KOPT-K1 (cell line): Measurements from ENCODE around the gene SCT.

Experiments
- H3K27ac ChIP-seq: fragments of 200-600 bp; sonication (generic); 2 replicates; pipeline ENCODE4 v1.5.1; 2016; ENCODE audit warnings: antibody characterized with exemption, mild to moderate bottlenecking, low read depth, low read length; ENCODE audit not compliant: poor library complexity, severe bottlenecking
- H3K36me3 ChIP-seq: fragments of 200-600 bp; sonication (generic); 2 replicates; pipeline ENCODE4 v1.5.1; 2017; ENCODE audit warnings: antibody characterized with exemption, mild to moderate bottlenecking, low read length, moderate library complexity; ENCODE audit not compliant: insufficient read depth
- H3K9me3 ChIP-seq: fragments of 200-600 bp; sonication (generic); 2 replicates; pipeline ENCODE4 v1.5.1; 2017; ENCODE audit warnings: antibody characterized with exemption, low read length, mild to moderate bottlenecking; ENCODE audit not compliant: insufficient read depth, poor library complexity, severe bottlenecking

SCT gene

DNA sequence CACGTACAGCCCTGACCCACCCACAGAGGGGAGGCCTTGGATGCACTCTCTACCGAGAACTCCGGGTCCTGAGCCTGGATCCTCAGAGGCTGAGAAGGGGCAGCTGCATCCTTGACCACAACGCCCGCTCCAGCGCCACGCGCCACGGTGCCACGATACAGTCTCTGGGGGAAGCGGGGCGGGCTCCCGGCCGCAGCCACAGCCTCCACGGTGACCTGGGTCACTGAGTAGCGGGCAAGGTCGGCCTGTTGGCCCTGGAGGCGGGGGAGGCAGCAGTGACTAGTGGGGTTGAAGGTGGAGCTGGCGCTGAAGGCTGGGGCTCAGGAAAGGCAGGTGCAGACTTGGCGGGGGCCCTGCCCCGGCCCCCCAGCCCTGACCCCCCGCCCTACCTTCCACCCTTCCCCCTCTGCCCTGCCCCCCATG lies 7.3 kb downstream of the SCT start:
- Histone ChIP-seq H3K9me3 (no peaks in the 10 kb centered on the region), H3K36me3 (peaks cover 18% of the 10 kb centered on the region; the same call in 1 of the 2 replicates), H3K27ac (no peak overlapping the region)

DNA sequence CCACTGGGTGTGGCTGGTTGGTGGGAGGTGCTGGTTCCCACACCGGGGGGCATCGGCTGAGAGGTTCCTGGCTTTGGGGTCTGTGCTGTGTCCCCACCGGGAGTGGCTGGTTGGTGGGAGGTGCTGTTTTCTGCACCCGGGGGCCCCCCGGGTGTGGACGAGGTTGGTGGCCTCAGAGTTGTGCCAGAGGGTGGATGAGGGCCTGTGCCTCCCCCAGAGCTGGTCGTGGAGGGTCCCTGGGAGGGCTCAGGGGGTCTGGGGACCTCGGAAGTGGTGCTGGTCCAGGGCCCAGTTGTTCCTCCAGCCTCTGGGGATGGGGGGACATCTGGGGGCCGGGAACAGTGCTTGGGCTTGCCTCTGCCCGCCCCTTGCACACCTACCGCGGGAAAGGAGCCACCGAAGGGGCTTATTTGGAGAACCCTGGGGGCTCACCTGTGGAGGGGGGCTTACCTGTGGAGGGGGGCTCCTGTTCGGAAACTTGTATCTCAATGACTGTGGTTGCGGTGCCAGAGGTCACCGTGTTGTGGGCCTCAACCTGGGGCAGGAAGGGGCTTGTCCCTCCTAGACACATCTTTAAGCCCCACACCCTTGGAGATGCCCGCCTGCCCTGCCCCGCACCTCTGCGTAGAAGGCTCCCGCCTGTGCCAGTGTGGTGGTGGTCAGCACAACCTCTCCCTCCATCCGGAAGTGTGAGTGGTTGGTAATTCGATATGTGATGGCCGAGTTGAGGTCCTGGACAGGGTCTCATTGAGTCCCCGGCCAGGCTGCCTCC lies 7.9 kb downstream of the SCT start:
- Histone ChIP-seq H3K9me3 (no peaks in the 10 kb centered on the region), H3K27ac (no peak overlapping the region), H3K36me3 (peaks cover 23% of the 10 kb centered on the region; the same call in 1 of the 2 replicates)

DNA sequence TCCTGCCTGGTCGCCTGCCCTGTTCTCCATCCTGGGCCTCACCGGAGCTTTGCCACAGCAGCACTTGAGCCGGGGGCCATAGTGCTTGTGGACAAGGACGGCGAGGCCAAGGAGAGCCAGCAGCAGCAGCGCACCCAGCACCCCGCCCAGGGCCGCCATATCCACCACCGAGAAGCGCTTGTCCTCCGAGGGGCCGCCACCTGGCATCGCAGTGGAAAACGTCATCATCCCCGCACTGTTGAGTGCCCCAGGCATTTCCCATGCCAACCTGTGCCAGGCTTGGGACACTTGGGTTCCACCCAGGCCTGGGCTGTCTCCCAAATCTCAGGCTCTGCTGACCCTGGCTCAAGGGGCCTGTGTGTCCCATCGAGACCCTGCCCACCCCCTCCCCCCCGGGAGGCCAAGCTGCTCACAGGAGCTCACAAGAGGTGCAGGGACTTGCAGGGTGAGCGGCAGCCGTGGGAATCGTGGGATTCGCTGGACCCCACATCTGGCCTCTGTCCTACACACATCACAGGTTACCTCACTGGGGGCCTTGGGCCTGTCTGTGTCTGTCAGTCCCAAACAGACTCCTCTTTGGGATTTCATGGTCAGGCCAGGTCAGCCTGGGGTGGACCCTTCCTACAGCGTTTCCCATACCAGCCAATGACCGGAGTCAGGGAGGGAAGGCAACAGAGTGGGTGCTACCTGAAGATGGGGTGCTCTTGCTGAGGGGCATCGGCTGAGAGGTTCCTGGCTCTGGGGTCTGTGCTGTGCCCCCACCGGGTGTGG lies 8.9 kb downstream of the SCT start:
- H3K27ac ChIP-seq, result no peak overlapping the region
- no peaks in the 10 kb centered on the region for H3K9me3 ChIP-seq
- H3K36me3 ChIP-seq, result peaks cover 27% of the 10 kb centered on the region; the same call in 1 of the 2 replicates

DNA sequence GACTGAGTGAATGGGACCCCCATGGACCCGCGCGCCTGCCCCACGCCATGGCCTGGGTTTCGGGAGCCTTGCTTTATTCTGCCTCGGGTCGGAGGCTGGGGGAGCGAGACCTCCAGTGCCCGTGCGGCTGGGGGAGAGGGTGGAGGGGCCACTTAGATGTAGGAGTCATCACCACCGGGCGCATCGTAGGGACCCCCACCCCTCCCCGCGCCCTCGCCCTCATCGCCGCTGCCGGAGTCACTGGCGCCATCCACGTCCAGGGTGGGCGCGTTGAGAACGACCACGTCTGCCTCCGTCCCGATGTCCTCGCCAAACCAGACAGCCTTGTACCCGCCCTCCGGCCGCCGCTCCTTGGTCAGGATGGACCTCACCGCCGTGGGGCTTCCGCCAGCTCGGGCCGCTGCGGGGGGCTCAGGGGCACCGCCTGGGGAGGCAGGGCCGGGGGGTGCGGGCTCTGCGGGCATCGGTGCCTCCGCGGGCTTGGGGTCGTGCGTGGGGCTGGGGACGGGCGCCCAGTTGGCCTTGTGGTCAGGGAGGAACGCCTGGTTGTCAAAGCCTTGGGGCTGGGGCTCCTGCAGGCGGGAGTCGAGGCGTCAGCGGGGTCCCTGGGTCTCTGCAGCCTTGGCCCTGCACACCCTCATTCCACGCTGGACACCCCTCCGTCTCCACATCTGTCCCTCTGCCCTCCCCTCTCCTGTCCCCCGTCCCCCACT lies 9.6 kb downstream of the SCT start:
- H3K9me3 ChIP-seq, result no peaks in the 10 kb centered on the region
- H3K36me3 ChIP-seq, result peaks cover 34% of the 10 kb centered on the region
- no peak overlapping the region for H3K27ac ChIP-seq

DNA sequence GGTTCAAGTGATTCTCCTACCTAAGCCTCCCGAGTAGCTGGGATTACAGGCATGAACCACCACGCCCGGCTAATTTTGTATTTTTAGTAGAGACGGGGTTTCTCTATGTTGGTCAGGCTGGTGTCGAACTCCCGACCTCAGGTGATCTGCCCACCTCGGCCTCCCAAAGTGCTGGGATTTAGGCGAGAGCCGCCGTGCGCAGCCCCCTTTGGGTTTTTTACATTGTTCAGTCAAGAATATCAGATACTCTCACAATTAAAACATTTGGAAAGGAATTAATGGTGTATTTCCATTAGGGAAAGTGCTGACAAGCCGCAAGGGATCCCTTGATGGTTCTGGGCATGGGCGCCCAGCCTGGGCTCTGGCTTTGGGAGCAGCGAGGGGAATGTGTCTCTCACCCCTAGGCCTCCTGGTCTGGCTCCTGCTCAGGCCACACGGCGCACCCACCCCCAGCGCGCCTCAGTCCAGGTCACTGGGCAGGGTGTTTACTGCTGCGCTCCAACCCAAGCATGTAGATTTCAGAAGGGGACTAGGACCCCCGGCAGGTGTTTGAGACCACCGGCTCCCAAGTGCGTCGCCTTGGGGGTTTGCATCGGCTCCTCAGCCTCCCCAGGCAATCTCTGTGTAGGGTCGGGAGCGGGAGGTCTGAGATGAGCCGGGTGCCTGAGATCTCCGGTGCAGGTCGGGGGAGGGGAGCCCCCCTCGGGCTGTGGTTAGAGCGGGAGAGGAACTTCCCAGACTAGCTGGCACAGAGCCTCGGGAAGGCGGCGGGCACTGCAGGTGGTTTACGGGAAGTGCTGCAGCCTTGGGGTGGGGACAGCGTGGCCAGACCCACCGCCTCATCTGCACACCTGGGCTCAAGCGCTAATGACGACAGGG lies 10.4 kb downstream of the SCT start:
- no peaks in the 10 kb centered on the region for H3K9me3 ChIP-seq
- peak overlapping the region; percentile 79 for H3K27ac ChIP-seq
- H3K36me3 ChIP-seq, result peaks cover 42% of the 10 kb centered on the region

DNA sequence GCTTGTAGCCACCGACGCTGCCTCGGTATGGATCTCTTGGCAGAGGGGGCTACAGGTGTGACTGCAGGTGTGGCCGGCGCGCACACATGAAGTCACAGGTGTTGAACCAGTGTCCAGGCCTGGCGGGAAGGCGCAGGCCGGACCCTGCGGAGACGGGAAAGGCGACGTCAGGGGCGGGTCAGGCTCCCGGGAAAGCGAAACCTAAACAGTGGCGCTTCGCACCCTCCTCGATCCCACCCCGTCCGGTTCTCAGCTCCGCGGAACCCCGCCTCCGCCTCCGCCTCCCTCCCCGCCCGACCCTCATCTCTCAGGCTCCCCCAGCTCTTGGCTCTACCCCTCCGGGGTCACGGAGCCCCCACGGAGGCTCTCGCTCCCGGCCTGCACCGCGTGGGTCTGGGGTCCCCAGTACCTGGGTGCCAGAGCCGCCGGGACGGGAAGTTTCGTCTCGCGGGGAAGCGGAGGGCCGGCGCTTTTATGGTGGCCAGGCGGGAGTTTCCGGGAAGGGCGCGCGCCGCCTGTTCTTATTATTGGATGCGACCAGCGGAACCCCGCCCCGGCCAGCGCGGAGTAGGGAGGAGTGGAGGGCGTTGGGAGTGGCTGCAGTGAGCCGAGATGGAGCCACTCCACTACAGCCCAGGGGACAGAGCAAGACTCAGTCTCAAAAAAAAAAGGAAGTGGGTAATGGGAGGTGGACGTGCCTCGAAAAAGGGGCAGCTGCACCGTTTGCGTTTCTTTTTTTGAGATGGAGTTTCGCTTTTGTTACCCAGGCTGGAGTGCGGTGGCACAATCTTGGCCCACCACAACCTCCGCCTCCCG lies 11.3 kb downstream of the SCT start, which contains the start of gene IRF7:
Gene IRF7 (minus strand): TSS at position 447 of the 816 bp plus-strand sequence. CDS start 586 bp downstream, outside the sequence.
- no peaks in the 10 kb centered on the region for H3K9me3 ChIP-seq
- peak within 1 kb of the TSS; percentile 79 for H3K27ac ChIP-seq
- peaks cover 50% of the 10 kb centered on the region for H3K36me3 ChIP-seq

DNA sequence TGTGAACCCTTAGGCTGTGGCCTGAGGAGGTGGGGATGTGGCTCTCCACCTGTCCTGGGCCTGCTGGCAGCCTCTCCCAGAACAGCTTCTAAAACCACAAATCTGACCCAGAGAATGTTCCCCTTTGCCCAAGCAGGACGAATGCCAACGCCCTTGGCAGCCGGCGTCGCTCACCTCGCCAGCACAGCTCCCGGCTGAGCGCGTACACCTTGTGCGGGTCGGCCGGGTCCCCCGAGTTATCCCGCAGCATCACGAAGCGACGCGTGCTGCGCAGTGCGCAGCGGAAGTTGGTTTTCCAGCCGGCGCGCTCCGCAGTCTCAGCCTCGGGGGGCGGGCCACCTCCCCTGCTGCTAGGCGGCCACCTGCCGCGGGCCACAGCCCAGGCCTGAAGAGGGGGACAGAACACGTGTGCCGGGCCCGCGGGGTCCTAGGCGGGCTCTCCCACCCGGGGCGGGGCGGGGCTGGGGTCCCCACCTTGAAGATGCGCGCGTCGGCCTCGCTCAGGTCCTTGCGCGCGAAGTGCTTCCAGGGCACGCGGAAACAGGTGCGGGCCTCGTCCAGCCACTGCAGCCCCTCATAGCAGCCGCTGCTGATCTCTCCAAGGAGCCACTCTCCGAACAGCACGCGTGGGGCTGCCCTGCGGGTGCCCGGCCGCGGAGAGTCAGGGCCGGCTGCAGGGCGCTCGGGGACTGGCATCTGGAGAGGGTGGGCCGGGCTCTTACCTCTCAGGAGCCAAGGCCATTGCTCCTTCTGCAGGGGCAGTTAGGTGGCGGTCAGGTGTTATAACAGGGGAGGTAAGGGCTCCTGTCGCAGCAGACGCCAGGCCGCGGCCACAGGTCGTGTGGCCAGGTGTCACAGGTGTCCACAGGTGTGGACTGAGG lies 12.1 kb downstream of the SCT start:
- peaks cover 59% of the 10 kb centered on the region for H3K36me3 ChIP-seq
- peak overlapping the region; percentile 79 for H3K27ac ChIP-seq
- H3K9me3 ChIP-seq, result no peaks in the 10 kb centered on the region

DNA sequence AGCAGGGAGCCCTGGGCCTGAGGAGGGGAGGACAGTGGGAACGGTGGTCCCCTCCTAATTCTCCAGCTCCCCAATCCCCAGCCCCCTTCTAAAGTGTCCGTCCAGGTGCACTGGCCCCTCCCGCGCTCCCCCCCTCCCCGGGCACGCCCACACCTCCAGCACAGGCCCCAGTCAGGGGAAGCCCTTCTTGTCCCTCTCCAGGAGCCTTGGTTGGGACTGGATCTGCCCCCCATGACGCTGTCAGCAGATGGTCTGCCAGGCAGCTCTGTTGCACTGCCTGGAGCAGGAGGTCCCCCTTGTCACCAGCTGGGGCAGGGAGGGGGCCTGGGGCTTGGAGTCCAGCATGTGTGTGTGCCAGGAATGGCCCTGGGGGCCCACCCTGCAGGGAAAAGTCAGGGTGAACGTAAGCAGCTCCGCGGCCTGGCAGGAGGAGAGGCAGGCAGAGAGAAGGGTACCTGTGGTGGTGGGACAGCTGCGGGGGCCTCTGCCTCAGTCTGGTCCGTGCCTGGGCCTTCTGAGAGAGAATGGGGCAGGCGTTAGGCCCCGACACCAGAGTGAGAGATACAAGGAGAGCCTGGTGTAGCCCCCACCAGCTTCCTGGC lies 12.9 kb downstream of the SCT start:
- Histone ChIP-seq H3K27ac (no peak overlapping the region), H3K9me3 (no peaks in the 10 kb centered on the region), H3K36me3 (peaks cover 66% of the 10 kb centered on the region)

DNA sequence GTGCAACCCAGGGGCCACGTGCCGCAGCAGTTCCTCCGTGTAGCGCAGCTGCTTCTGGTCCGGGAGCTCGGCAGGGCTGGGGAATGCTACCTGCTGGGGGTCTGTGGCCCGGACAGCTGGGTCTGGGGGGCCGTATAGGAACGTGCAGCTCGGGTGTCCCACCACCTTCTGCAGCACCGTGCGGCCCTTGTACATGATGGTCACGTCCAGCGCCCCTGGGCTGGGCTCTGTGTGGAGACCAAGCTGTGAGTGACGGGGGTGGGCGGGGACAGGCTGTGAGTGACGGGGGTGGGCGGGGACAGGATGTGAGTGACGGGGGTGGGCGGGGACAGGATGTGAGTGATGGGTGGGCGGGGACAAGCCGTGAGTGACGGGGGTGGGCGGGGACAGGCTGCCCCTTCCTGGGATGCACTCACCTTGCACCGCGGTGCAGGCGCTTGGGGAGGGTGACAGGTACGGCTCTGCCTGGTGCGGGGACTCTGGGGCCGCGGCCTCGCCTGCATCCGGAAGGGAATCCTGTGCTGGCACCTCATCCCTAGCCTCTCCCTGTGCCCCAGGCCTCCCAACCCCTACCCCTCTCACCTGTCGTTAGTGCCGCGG lies 13.5 kb downstream of the SCT start:
- H3K36me3 ChIP-seq, result peaks cover 69% of the 10 kb centered on the region
- H3K27ac ChIP-seq, result no peak overlapping the region

DNA sequence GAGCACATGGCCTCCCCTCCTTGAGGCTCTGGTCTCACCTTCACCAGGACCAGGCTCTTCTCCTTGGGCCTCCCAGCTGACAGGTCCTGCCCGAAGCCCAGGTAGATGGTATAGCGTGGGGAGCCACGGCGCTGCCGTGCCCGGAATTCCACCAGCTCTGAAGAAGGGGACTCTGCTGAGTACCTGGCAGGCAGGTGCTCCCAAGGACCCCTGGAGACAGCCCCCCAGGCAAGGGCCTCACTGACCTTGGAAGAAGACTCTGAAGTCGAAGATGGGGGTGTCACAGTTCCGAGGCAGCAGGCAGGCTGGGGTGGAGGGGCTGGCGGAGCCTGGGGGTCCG lies 14.1 kb downstream of the SCT start:
- H3K27ac ChIP-seq, result no peak overlapping the region
- peaks cover 69% of the 10 kb centered on the region for H3K36me3 ChIP-seq
- no peaks in the 10 kb centered on the region for H3K9me3 ChIP-seq

More for the DNA sequence above, 13.5 kb downstream of the SCT start:
- H3K9me3 ChIP-seq, result no peaks in the 10 kb centered on the region

DNA sequence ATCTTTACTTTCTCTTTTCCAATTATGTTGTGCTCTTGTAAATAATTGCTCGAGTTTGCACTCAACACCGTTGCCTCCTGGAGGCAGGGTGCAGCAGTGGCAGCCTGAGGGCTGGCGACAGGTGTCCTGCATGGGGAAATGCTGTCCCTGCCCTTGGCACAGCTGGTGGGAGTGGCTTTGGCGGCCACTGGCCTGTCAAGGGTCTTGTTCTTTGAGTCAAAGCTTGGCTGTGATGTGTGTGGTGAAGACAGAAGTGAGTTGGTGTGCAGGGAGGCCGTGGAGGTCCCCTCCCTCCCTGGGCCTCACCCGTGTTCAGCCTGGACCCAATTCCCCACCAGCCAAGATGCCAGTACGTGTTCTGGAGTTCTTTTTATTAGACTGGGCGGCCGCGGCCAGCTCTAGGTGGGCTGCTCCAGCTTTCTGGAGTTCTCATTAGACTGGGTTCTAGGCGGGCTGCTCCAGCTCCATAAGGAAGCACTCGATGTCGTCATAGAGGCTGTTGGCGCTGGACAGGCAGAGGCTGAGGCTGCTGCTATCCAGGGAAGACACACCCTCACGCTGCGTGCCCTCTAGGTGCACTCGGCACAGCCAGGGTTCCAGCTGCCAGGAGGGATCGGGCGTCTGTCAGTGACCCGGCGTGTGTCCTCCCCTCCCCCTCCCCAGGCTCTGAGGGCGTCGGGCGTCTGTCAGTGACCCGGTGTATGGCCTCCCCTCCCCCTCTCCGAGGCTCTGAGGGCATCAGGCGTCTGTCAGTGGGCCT lies 14.6 kb downstream of the SCT start:
- no peaks in the 10 kb centered on the region for H3K9me3 ChIP-seq
- H3K27ac ChIP-seq, result no peak overlapping the region
- H3K36me3 ChIP-seq, result peaks cover 69% of the 10 kb centered on the region
